Liver (tissue), 9 donors: Measurements from ENCODE around the gene RDM1. TPM values are rescaled to one million over a fixed set of nuclear protein-coding genes. Genes with fewer than 3 reads are reported as not detected.

ENCODE experiments used
- DNase-seq: peaks from one replicate; pipeline ENCODE4 v3.0.0-alpha.2; 2017; ENCODE audit warnings: low spot score
- H3K27ac ChIP-seq, 2 donors: one replicate each; pipeline ENCODE4 v1.7.0; 2013; ENCODE audit warnings: inconsistent platforms in 2 of 2, low read length in 2 of 2, control low read depth in 1 of 2, low read depth in 1 of 2, mild to moderate bottlenecking in 1 of 2
- H3K27me3 ChIP-seq, 4 donors: one replicate each; pipeline versions ENCODE4 v1.6.1 to v1.7.0; 2013; ENCODE audit warnings: low read length in 3 of 4, inconsistent platforms in 1 of 4, mild to moderate bottlenecking in 1 of 4, moderate library complexity in 1 of 4; ENCODE audit not compliant: control insufficient read depth in 4 of 4, insufficient read depth in 4 of 4
- H3K36me3 ChIP-seq, 4 donors: one replicate each; pipeline versions ENCODE4 v1.6.1 to v1.7.0; 2013; ENCODE audit warnings: low read length in 3 of 4, mild to moderate bottlenecking in 3 of 4, low read depth in 1 of 4, moderate library complexity in 1 of 4; ENCODE audit not compliant: control insufficient read depth in 4 of 4, insufficient read depth in 3 of 4
- H3K4me1 ChIP-seq, 4 donors: one replicate each; pipeline versions ENCODE4 v1.6.1 to v1.7.0; 2013; ENCODE audit warnings: low read length in 3 of 4, mild to moderate bottlenecking in 3 of 4, moderate library complexity in 1 of 4; ENCODE audit not compliant: control insufficient read depth in 4 of 4, insufficient read depth in 4 of 4
- H3K4me3 ChIP-seq, 3 donors: one replicate each; pipeline versions ENCODE4 v1.6.1 to v1.7.0; 2013; ENCODE audit warnings: low read length in 3 of 3, control low read depth in 1 of 3, low read depth in 1 of 3, mild to moderate bottlenecking in 1 of 3
- H3K9ac ChIP-seq, 2 donors: one replicate each; pipeline ENCODE4 v1.7.0; 2013; ENCODE audit warnings: low read length in 2 of 2, mild to moderate bottlenecking in 2 of 2, moderate library complexity in 2 of 2, control low read depth in 1 of 2, low read depth in 1 of 2
- H3K9me3 ChIP-seq, 4 donors: one replicate each; pipeline versions ENCODE4 v1.6.1 to v1.7.0; 2013; ENCODE audit warnings: low read length in 3 of 4; ENCODE audit not compliant: control insufficient read depth in 4 of 4
- EGR1 ChIP-seq, 2 donors: IDR thresholded peaks; 2 replicates each; pipeline ENCODE4 v1.6.1; 2016 to 2018; ENCODE audit warnings: antibody characterized with exemption in 2 of 2, low read depth in 2 of 2
- FOXA2 ChIP-seq: IDR thresholded peaks from 2 replicates; pipeline ENCODE4 v1.6.1; 2016; ENCODE audit warnings: antibody characterized with exemption
- GABPA ChIP-seq, 2 donors: IDR thresholded peaks in 1 of 2; conservative IDR thresholded peaks in 1 of 2; 2 replicates each; pipeline ENCODE4 v1.6.1; 2016; ENCODE audit warnings: antibody characterized with exemption in 2 of 2, mild to moderate bottlenecking in 1 of 2, moderate library complexity in 1 of 2
- HNF4A ChIP-seq, 2 donors: conservative IDR thresholded peaks; 2 replicates each; pipeline ENCODE4 v1.6.1; 2016; ENCODE audit warnings: antibody characterized with exemption in 2 of 2, mild to moderate bottlenecking in 2 of 2
- HNF4G ChIP-seq: IDR thresholded peaks from 2 replicates; pipeline ENCODE4 v1.6.1; 2016; ENCODE audit warnings: antibody characterized with exemption
- JUND ChIP-seq, 2 donors: IDR thresholded peaks; 2 replicates each; pipeline ENCODE4 v1.6.1; 2016; ENCODE audit warnings: antibody characterized with exemption in 2 of 2
- NR2F2 ChIP-seq: IDR thresholded peaks from 2 replicates; pipeline ENCODE4 v1.6.1; 2016; ENCODE audit warnings: antibody characterized with exemption
- RAD21 ChIP-seq, 2 donors: IDR thresholded peaks; 2 replicates each; pipeline ENCODE4 v1.6.1; 2016; ENCODE audit warnings: antibody characterized with exemption in 2 of 2, mild to moderate bottlenecking in 2 of 2
- RXRA ChIP-seq, 2 donors: IDR thresholded peaks; 2 replicates each; pipeline ENCODE4 v1.6.1; 2017 to 2018; ENCODE audit warnings: antibody characterized with exemption in 2 of 2, mild to moderate bottlenecking in 1 of 2
- SP1 ChIP-seq: IDR thresholded peaks from 2 replicates; pipeline ENCODE4 v1.6.1; 2018; ENCODE audit warnings: antibody characterized with exemption, mild to moderate bottlenecking
- TAF1 ChIP-seq: conservative IDR thresholded peaks from 2 replicates; pipeline ENCODE4 v1.6.1; 2016; ENCODE audit warnings: antibody characterized with exemption, mild to moderate bottlenecking
- YY1 ChIP-seq: IDR thresholded peaks from 2 replicates; pipeline ENCODE4 v1.6.1; 2016; ENCODE audit warnings: antibody characterized with exemption, mild to moderate bottlenecking
- WGBS: extraction: QIAGEN DNeasy Blood & Tissue Kit; methylation state at CpG from one replicate; pipeline ENCODE4 v1.1.7; 2013; 5-methylcytosine and 5-hydroxymethylcytosine counted together
- polyA plus RNA-seq, 2 donors: library from polyadenylated mRNA; stranded (reverse) in 1 of 2; unstranded in 1 of 2; fragments of 200-250 nt in 1 of 2; fragments of >200 nt in 1 of 2; fragmentation: Nextera tagmentation in 1 of 2; extraction: Ambion mirVana in 1 of 2; gene quantifications; one replicate each; pipeline versions ENCODE4 v1.2.1 to v1.2.3, GENCODE V29; 2013 to 2015
- total RNA-seq, 2 donors: library from RNA; depleted of rRNA; stranded (reverse); fragments of >200 nt; gene quantifications; one replicate each; pipeline ENCODE4 v1.2.3, GENCODE V29; 2014
- TF ChIP-seq, protein P1 (sequence below): IDR thresholded peaks from 2 replicates; pipeline ENCODE4 v1.6.1; 2016; ENCODE audit warnings: antibody characterized with exemption
- TF ChIP-seq, protein P2 (sequence below): fragments of 150-350 bp; IDR thresholded peaks from 2 replicates; pipeline ENCODE4 v1.5.1; 2017; ENCODE audit warnings: improper control_type of control experiment, low read depth, low read length; ENCODE audit not compliant: missing input control
- TF ChIP-seq, protein P3 (sequence below): IDR thresholded peaks from 2 replicates; pipeline ENCODE4 v1.6.1; 2016; ENCODE audit warnings: antibody characterized with exemption, mild to moderate bottlenecking
- TF ChIP-seq, protein P4 (sequence below): IDR thresholded peaks from 2 replicates; pipeline ENCODE4 v1.6.1; 2016; ENCODE audit warnings: antibody characterized with exemption
- donor health status: healthy.
- donor health status: healthy.
- donor health status: healthy.
- donor health status: healthy.
- donor health status: healthy.

RDM1 gene
- total and polyA plus RNA-seq, 4 donors: 0.29 to 1.9 (median 0.42) TPM; not detected in 1

DNA sequence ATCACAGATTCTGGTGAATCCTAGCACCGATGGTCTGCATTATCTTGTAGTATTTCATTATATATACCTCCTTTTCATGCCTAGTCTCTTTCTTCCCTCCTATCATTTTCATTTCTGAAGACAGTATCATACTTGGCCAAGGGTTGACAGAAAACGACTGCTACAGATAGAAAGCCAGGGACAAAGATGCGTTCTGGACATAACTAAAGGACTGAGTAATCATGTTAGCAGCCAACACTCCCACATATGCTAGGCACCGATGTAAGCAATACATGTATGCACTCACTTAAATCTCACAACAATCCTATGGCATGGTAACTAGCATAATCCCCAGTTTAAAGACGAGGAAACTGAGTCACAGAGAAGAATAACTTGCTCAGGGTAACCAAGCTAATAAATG lies 22.9 kb downstream of the RDM1 start (continued):
- TF ChIP-seq NR2F2 (no peak), EGR1 (IDR thresholded peaks at IDR 0.05; ENCODE audit: low read depth in 2 of 2) (no peak), HNF4A (conservative IDR thresholded peaks at IDR 0.05) (no peak), SP1 (no peak), YY1 (no peak), GABPA (IDR thresholded peaks at IDR 0.05 in 1 of 2, conservative IDR thresholded peaks at IDR 0.05 in 1 of 2) (no peak), TAF1 (no peak)
- TF ChIP-seq, protein P1, sequence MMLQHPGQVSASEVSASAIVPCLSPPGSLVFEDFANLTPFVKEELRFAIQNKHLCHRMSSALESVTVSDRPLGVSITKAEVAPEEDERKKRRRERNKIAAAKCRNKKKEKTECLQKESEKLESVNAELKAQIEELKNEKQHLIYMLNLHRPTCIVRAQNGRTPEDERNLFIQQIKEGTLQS: no peak
- TF ChIP-seq, protein P2, sequence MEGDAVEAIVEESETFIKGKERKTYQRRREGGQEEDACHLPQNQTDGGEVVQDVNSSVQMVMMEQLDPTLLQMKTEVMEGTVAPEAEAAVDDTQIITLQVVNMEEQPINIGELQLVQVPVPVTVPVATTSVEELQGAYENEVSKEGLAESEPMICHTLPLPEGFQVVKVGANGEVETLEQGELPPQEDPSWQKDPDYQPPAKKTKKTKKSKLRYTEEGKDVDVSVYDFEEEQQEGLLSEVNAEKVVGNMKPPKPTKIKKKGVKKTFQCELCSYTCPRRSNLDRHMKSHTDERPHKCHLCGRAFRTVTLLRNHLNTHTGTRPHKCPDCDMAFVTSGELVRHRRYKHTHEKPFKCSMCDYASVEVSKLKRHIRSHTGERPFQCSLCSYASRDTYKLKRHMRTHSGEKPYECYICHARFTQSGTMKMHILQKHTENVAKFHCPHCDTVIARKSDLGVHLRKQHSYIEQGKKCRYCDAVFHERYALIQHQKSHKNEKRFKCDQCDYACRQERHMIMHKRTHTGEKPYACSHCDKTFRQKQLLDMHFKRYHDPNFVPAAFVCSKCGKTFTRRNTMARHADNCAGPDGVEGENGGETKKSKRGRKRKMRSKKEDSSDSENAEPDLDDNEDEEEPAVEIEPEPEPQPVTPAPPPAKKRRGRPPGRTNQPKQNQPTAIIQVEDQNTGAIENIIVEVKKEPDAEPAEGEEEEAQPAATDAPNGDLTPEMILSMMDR: no peak

DNA sequence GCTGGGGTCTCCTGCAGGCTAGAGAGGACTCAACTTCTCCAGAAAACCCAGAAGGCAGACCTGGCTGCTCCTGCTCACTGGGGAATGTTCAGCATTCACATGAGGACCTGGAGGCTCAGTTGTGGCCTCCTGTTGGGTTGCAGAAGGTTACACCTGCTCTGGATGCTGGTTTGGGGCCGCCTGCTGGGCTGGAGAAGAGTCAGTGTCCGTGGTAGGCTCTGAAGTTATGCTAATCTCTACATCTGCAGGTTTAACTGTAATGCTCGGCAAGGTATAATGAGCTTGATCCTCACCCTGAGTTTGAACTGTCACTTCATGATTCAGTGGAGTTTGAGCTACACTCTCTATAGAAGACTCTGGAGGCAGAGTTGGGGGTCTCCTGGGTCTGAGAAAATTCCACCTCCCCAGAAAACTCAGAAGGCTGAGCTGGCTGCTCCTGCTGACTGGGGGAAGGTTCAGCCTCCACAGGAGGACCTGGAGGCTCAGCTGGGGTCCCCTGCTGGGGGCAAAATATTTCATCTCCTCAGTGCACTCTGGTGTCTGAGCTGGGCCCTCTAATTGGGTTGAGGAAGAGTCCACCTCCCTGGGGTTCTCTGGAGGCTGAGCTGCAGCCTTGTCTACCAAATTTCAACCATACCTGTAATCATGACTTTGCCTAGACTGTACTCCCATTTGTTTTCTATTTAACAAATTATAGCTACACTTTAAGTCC lies 23.5 kb downstream of the RDM1 start:
- Histone ChIP-seq H3K4me1 (no peaks in the 10 kb centered on the region), H3K9ac (no peak overlapping the region), H3K27ac (no peak overlapping the region), H3K4me3 (no peak overlapping the region), H3K27me3 (no peaks in the 10 kb centered on the region), H3K36me3 (no peaks in the 10 kb centered on the region), H3K9me3 (no peaks in the 10 kb centered on the region)
- no peak for DNase-seq
- TF ChIP-seq JUND (IDR thresholded peaks at IDR 0.05) (no peak), HNF4A (conservative IDR thresholded peaks at IDR 0.05) (no peak), GABPA (IDR thresholded peaks at IDR 0.05 in 1 of 2, conservative IDR thresholded peaks at IDR 0.05 in 1 of 2) (no peak), TAF1 (no peak), SP1 (no peak), FOXA2 (no peak)
- WGBS: 88% methylated on average over 3 of the region's 3 CpGs

DNA sequence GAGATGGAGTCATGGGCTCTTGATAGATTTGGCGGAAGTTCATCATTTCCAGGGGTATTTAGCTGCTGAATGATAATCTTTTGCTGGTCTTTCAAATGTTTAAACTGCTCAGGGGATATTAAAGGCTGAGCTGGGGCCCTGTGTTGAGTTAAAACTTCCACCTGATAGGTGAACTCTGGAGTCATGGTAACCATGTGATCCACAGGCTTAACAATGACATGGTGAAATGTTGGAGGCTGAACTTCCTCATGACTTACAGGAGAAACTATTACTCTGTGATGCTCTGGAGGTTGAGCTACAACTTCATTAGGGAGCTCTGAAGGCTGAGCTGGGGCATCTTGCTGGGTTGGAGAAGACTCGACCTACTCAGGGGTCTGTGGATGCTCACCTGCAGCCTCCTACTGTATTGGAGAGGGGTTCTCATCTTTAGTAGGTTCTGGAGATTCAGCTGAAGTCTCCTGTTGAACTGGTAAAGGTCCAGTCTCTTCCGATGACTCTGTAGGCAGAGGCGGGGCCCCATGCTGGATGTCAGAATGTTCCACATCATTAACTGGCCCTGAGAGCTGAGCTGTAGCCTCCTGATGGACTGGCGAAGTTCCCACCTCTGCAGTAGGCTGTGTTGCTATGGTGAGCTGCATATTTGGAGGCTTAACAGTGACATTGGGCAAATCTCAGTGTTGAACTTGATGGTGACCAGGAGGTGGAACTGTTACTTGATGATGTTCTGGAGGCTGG lies 24.2 kb downstream of the RDM1 start:
- Histone ChIP-seq H3K27me3 (no peaks in the 10 kb centered on the region), H3K9me3 (no peaks in the 10 kb centered on the region), H3K4me1 (no peaks in the 10 kb centered on the region), H3K27ac (no peak overlapping the region), H3K36me3 (no peaks in the 10 kb centered on the region), H3K4me3 (no peak overlapping the region), H3K9ac (no peak overlapping the region)
- no peak for DNase-seq
- WGBS: 97% methylated on average over 5 of the region's 5 CpGs
- TF ChIP-seq, protein P3, sequence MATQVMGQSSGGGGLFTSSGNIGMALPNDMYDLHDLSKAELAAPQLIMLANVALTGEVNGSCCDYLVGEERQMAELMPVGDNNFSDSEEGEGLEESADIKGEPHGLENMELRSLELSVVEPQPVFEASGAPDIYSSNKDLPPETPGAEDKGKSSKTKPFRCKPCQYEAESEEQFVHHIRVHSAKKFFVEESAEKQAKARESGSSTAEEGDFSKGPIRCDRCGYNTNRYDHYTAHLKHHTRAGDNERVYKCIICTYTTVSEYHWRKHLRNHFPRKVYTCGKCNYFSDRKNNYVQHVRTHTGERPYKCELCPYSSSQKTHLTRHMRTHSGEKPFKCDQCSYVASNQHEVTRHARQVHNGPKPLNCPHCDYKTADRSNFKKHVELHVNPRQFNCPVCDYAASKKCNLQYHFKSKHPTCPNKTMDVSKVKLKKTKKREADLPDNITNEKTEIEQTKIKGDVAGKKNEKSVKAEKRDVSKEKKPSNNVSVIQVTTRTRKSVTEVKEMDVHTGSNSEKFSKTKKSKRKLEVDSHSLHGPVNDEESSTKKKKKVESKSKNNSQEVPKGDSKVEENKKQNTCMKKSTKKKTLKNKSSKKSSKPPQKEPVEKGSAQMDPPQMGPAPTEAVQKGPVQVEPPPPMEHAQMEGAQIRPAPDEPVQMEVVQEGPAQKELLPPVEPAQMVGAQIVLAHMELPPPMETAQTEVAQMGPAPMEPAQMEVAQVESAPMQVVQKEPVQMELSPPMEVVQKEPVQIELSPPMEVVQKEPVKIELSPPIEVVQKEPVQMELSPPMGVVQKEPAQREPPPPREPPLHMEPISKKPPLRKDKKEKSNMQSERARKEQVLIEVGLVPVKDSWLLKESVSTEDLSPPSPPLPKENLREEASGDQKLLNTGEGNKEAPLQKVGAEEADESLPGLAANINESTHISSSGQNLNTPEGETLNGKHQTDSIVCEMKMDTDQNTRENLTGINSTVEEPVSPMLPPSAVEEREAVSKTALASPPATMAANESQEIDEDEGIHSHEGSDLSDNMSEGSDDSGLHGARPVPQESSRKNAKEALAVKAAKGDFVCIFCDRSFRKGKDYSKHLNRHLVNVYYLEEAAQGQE: no peak
- TF ChIP-seq, protein P4, sequence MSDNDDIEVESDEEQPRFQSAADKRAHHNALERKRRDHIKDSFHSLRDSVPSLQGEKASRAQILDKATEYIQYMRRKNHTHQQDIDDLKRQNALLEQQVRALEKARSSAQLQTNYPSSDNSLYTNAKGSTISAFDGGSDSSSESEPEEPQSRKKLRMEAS: no peak
- TF ChIP-seq, protein P1: no peak
- TF ChIP-seq HNF4G (no peak), GABPA (IDR thresholded peaks at IDR 0.05 in 1 of 2, conservative IDR thresholded peaks at IDR 0.05 in 1 of 2) (no peak), HNF4A (conservative IDR thresholded peaks at IDR 0.05) (no peak), RAD21 (IDR thresholded peaks at IDR 0.05) (no peak), EGR1 (IDR thresholded peaks at IDR 0.05; ENCODE audit: low read depth in 2 of 2) (no peak), YY1 (no peak), RXRA (IDR thresholded peaks at IDR 0.05) (no peak), JUND (IDR thresholded peaks at IDR 0.05) (no peak), FOXA2 (no peak), NR2F2 (no peak)
